Measurements from ENCODE around the gene PCBP3.

The PCBP3 gene

GRCh38 chr21:45976701-45977311 is 333.3 kb downstream of the PCBP3 start:
- no peak for DNase-seq (ENCODE audit: insufficient read length)
- no peak for FAIRE-seq
- no peak for TF ChIP-seq POLR2AphosphoS5 (IDR thresholded peaks at IDR 0.05; ENCODE audit: low read depth, low read length)
- TF ChIP-seq TAF1 (IDR thresholded peaks at IDR 0.05; ENCODE audit: borderline replicate concordance, low read depth, low read length) = no peak
- TF ChIP-seq POLR2A (IDR thresholded peaks at IDR 0.05; ENCODE audit: low read depth, low read length) = no peak

DNA sequence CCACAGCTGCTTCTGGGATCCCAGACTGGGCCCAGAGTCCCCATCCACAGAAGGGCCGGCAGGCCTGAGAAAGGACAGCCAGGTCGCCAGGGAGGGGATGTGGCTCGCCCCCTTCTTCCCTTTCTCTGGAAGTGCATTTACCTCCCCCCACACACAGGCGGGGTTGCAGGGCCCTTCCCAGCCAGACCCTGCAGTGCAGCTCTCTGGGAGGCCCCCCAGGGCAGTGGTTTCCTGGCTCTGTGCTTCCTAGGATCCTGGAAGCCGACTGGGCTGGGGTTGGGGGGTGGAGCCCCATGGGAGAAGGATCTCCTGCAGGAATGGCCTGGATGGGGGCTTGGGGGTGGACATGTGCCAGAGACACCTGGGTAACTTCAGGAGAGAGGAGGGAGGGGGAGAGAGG is 333.9 kb downstream of the PCBP3 start:
- DNase-seq (ENCODE audit: insufficient read length) (no peak), FAIRE-seq (no peak)
- TF ChIP-seq POLR2A (IDR thresholded peaks at IDR 0.05; ENCODE audit: low read depth, low read length) (no peak), POLR2AphosphoS5 (IDR thresholded peaks at IDR 0.05; ENCODE audit: low read depth, low read length) (no peak), TAF1 (IDR thresholded peaks at IDR 0.05; ENCODE audit: borderline replicate concordance, low read depth, low read length) (no peak)

DNA sequence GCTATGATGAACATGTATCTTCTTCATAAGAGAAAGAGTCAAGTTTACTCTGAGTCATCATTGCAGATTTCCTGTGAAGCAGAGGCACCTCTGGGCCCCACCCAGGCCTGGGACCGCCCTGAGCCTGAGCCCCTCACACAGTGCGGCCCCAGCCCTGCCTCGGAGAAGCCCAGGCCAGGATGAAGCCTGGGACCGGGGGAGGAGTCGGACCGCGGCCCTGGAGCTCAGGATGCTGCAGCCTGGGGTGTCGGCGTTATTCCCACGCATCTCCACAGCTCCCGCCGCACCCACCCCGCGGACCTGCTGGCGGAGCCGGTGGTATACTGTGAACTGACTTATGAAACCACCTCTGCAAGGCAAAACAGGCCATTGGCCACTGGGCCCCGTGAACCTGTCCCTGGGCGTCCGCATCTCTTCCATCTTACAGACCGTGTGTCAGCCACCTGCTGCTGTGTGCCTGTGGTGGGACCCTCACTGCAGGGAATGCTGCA is 335.7 kb downstream of the PCBP3 start:
- DNase-seq (ENCODE audit: insufficient read length) = no peak
- FAIRE-seq = no peak
- TF ChIP-seq POLR2AphosphoS5 (IDR thresholded peaks at IDR 0.05; ENCODE audit: low read depth, low read length) (no peak), TAF1 (IDR thresholded peaks at IDR 0.05; ENCODE audit: borderline replicate concordance, low read depth, low read length) (no peak), POLR2A (IDR thresholded peaks at IDR 0.05; ENCODE audit: low read depth, low read length) (no peak)

GRCh38 chr21:45979651-45980050 is 336.1 kb downstream of the PCBP3 start:
- no peak for FAIRE-seq
- DNase-seq (ENCODE audit: insufficient read length) = peak; percentile 9
- TF ChIP-seq POLR2A (IDR thresholded peaks at IDR 0.05; ENCODE audit: low read depth, low read length) (no peak), TAF1 (IDR thresholded peaks at IDR 0.05; ENCODE audit: borderline replicate concordance, low read depth, low read length) (no peak), POLR2AphosphoS5 (IDR thresholded peaks at IDR 0.05; ENCODE audit: low read depth, low read length) (no peak)

- no peak for DNase-seq (ENCODE audit: insufficient read length)
- no peak for FAIRE-seq
Observed at GRCh38 chr21:45980271-45980670, 336.7 kb downstream of the PCBP3 start.

DNA sequence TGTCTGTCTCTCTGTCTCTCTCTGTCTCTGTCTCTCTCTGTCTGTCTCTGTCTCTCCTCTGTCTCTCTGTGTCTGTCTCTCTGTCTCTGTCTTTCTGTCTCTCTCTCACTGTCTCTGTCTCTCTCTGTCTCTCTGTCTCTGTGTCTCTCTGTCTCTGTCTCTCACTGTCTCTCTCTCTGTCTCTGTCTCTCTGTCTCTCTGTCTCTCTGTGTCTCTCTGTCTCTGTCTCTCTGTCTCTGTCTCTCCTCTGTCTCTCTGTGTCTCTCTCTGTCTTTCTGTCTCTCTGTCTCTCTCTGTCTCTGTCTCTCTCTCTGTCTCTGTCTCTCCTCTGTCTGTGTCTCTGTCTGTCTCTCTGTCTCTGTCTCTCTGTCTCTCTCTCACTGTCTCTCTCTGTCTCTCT is 337.2 kb downstream of the PCBP3 start:
- no peak for DNase-seq (ENCODE audit: insufficient read length)
- no peak for FAIRE-seq
- TF ChIP-seq TAF1 (IDR thresholded peaks at IDR 0.05; ENCODE audit: borderline replicate concordance, low read depth, low read length) = no peak
- no peak for TF ChIP-seq POLR2AphosphoS5 (IDR thresholded peaks at IDR 0.05; ENCODE audit: low read depth, low read length)
- no peak for TF ChIP-seq POLR2A (IDR thresholded peaks at IDR 0.05; ENCODE audit: low read depth, low read length)

More at GRCh38 chr21:45980271-45980670, 336.7 kb downstream of the PCBP3 start:
- TF ChIP-seq POLR2AphosphoS5 (IDR thresholded peaks at IDR 0.05; ENCODE audit: low read depth, low read length) = no peak
- no peak for TF ChIP-seq TAF1 (IDR thresholded peaks at IDR 0.05; ENCODE audit: borderline replicate concordance, low read depth, low read length)
- TF ChIP-seq POLR2A (IDR thresholded peaks at IDR 0.05; ENCODE audit: low read depth, low read length) = no peak

DNA sequence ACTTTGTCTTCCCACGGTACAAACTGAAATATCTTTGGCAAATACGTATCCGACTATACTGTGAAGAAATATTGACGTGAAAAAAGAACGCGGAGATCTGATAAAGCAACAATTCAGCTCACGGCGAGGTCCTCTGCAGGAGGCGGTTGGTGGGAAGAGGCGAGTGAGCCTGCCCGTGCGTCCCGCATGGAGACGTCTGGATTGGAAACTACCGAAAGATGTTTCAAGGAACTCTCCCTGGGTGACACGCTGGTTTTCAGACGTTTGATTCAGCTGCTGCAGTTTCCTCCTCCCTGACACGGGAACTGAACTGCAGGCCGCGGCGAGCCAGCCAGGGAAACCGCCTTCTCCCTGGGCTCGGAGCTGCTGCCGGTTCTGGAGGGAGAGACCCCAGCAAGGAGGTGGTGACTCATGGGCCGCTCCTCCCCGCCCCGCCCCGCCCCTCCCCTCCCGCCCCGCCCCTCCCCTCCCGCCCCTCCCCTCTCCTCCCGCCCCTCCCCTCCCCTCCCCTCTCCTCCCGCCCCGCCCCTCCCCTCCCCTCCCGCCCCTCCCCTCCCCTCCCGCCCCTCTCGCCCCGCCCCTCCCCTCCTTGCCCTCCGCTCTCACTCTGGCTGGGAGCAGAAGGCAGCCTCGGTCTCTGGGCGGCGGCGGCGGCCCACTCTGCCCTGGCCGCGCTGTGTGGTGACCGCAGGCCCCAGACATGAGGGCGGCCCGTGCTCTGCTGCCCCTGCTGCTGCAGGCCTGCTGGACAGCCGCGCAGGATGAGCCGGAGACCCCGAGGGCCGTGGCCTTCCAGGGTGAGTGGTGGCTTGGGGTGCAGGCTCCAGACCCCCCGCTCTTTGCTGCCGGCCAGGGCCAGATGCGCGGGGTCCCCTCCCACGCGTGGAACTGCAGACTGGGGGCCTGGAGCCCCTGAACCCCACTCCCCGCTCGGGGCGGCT is 337.9 kb downstream of the PCBP3 start, which contains the start of gene COL6A1:
TSS of gene COL6A1 (plus strand) at position 620 of the 941 bp plus-strand sequence. CDS start at position 701, 81 bp downstream.
- TF ChIP-seq TAF1 (IDR thresholded peaks at IDR 0.05; ENCODE audit: borderline replicate concordance, low read depth, low read length) (no peak), POLR2AphosphoS5 (IDR thresholded peaks at IDR 0.05; ENCODE audit: low read depth, low read length) (no peak), POLR2A (IDR thresholded peaks at IDR 0.05; ENCODE audit: low read depth, low read length) (no peak)
- no peak for FAIRE-seq
- peak; percentile 37 for DNase-seq (ENCODE audit: insufficient read length)

GRCh38 chr21:45982092-45982757 is 338.7 kb downstream of the PCBP3 start:
- FAIRE-seq = no peak
- DNase-seq (ENCODE audit: insufficient read length) = no peak
- TF ChIP-seq TAF1 (IDR thresholded peaks at IDR 0.05; ENCODE audit: borderline replicate concordance, low read depth, low read length) = no peak
- no peak for TF ChIP-seq POLR2A (IDR thresholded peaks at IDR 0.05; ENCODE audit: low read depth, low read length)
- TF ChIP-seq POLR2AphosphoS5 (IDR thresholded peaks at IDR 0.05; ENCODE audit: low read depth, low read length) = no peak

DNA sequence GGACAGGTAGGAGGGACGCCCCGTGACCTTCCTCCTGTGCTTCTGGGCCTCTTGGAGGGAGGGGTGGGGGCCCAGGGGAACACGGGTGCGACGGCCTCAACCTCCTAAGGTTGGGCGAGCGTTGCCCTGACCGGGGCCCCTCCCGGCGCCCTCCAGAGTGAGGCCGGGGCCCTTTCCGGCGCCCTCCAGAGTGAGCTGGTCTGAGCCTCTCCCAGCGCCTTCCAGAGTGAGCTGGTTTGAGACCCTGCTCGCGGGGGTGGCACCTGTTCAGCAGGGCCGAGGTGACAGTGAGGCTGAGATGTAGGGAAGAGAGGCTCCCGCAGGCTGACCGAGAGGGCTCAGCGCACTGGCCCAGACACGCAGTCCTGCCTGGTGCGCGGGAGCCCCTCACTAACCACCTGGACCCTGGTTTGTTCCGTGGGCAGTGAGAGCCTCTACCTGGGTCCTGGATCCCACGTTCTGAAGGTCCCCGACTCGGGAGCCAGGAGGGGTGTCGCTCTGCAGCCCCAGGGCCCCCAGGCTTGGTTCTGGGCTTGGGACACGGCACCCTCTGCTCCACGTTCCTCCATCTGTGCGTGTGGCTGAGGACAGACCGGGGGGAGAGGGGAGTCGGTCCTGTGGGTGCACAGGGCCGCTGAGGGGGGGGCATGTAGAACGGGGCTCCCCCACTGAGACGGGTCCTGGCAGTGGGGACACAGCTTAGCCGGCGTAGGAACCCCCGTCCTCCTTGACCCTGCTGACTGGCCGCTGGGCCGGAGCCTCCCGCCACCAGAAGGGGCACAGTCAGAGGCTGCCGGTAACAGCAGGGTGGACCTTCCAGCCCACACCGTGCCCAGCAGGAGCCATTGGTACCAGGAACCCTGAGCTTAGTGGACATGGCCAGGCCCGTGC is 339.5 kb downstream of the PCBP3 start:
- FAIRE-seq (no peak), DNase-seq (ENCODE audit: insufficient read length) (peak; percentile 17)

GRCh38 chr21:45983649-45983965 is 340.1 kb downstream of the PCBP3 start:
- no peak for DNase-seq (ENCODE audit: insufficient read length)
- no peak for TF ChIP-seq POLR2A (IDR thresholded peaks at IDR 0.05; ENCODE audit: low read depth, low read length)
- no peak for TF ChIP-seq POLR2AphosphoS5 (IDR thresholded peaks at IDR 0.05; ENCODE audit: low read depth, low read length)
- TF ChIP-seq TAF1 (IDR thresholded peaks at IDR 0.05; ENCODE audit: borderline replicate concordance, low read depth, low read length) = no peak
- FAIRE-seq = no peak

More for the DNA sequence above, 339.5 kb downstream of the PCBP3 start:
- TF ChIP-seq TAF1 (IDR thresholded peaks at IDR 0.05; ENCODE audit: borderline replicate concordance, low read depth, low read length) = no peak
